Endothelial cell of umbilical vein (primary cell): ENCODE measurements around the gene VSTM2B. TPM values are rescaled to one million over a fixed set of nuclear protein-coding genes. Genes with fewer than 3 reads are reported as not detected.

ENCODE experiments used
- BruUV-seq: library from RNA; stranded (reverse); fragments of 400-500 nt; replicated peaks from 2 replicates; lab custom pipeline; 2021; lab: Mats Ljungman, UMichigan
- CTCF ChIA-PET: fragments of 300-600, 350-600 bp; sonication (Branson Sonifier 250); formaldehyde crosslinking; loops from one replicate; lab custom pipeline; 2021; ENCODE audit warnings: antibody characterized with exemption, inconsistent platforms; lab: Charles Lee
- POLR2A ChIA-PET: fragments of 300-600, 350-600 bp; sonication (Branson Sonifier 250); formaldehyde crosslinking; loops from one replicate; lab custom pipeline; 2021; ENCODE audit warnings: antibody characterized with exemption, inconsistent platforms; lab: Charles Lee
- DNase-seq: peaks from one replicate; pipeline ENCODE4 v3.0.0-alpha.2; 2011; ENCODE audit warnings: low read depth, low spot score
- FAIRE-seq: peaks from 2 replicates; lab custom pipeline; 2011; peaks lifted over from hg19 to GRCh38; lab: Jason Lieb, UNC
- H2AFZ ChIP-seq: 2 replicates; pipeline ENCODE4 v1.6.0; 2012; ENCODE audit warnings: low read depth, low read length, control low read depth, inconsistent platforms
- H3K27ac ChIP-seq: 2 replicates; pipeline ENCODE4 v1.5.1; 2011; ENCODE audit warnings: low read depth, mild to moderate bottlenecking, control low read depth, low read length, moderate library complexity; ENCODE audit not compliant: insufficient read depth
- H3K27me3 ChIP-seq, 2 experiments: 2 replicates each; pipeline versions ENCODE4 v1.6.0 to v1.6.1; 2011; ENCODE audit warnings: low read length in 2 of 2, mixed read lengths in 1 of 2; ENCODE audit not compliant: control insufficient read depth in 2 of 2, insufficient read depth in 2 of 2
- H3K36me3 ChIP-seq, 2 experiments: 2 replicates in 1 of 2; 3 replicates in 1 of 2; pipeline ENCODE4 v1.5.1; 2011; ENCODE audit warnings: low read length in 2 of 2, mild to moderate bottlenecking in 1 of 2, moderate library complexity in 1 of 2; ENCODE audit not compliant: control insufficient read depth in 2 of 2, insufficient read depth in 2 of 2; ENCODE audit errors: extremely low read depth in 1 of 2
- H3K4me1 ChIP-seq: 3 replicates; pipeline ENCODE4 v1.5.1; 2011; ENCODE audit warnings: mild to moderate bottlenecking, low read length; ENCODE audit not compliant: control insufficient read depth, insufficient read depth; ENCODE audit errors: extremely low read depth
- H3K4me2 ChIP-seq: 2 replicates; pipeline ENCODE4 v1.6.1; 2011; ENCODE audit warnings: low read length, control low read depth, mixed read lengths; ENCODE audit not compliant: insufficient read depth
- H3K4me3 ChIP-seq, 3 experiments: fragments of 200-600 bp in 1 of 3; sonication (generic), shearing (Covaris generic) in 1 of 3; replicated peaks in 1 of 3; 2 replicates each; pipeline ENCODE4 v1.5.1; 2011 to 2016; ENCODE audit warnings: control low read depth in 3 of 3, low read length in 3 of 3, mild to moderate bottlenecking in 2 of 3, inconsistent platforms in 1 of 3, low read depth in 1 of 3, moderate library complexity in 1 of 3; ENCODE audit not compliant: insufficient read depth in 1 of 3
- H3K79me2 ChIP-seq: 2 replicates; pipeline ENCODE4 v1.6.0; 2012; ENCODE audit warnings: low read length, inconsistent platforms; ENCODE audit not compliant: control insufficient read depth, insufficient read depth
- H3K9ac ChIP-seq: replicated peaks from 2 replicates; pipeline ENCODE3; 2011; ENCODE audit warnings: low read length, control low read depth; ENCODE audit not compliant: insufficient read depth; ENCODE audit errors: extremely low read depth
- H3K9me1 ChIP-seq: replicated peaks from 3 replicates; pipeline ENCODE4 v1.6.0; 2011; ENCODE audit warnings: mild to moderate bottlenecking, low read length; ENCODE audit not compliant: control insufficient read depth, insufficient read depth; ENCODE audit errors: extremely low read depth
- H3K9me3 ChIP-seq: replicated peaks from 2 replicates; pipeline ENCODE4 v1.5.1; 2012; ENCODE audit warnings: low read length, inconsistent platforms; ENCODE audit not compliant: control insufficient read depth, insufficient read depth
- H4K20me1 ChIP-seq: replicated peaks from 2 replicates; pipeline ENCODE3; 2011; ENCODE audit warnings: mild to moderate bottlenecking, low read length; ENCODE audit not compliant: control insufficient read depth, insufficient read depth; ENCODE audit errors: extremely low read depth
- CTCF ChIP-seq, 2 donors: IDR thresholded peaks; 1 replicate in 1 of 2; 2 replicates in 1 of 2; pipeline ENCODE4 v1.5.1; 2011; ENCODE audit warnings: low read length in 2 of 2, mild to moderate bottlenecking in 2 of 2, moderate library complexity in 2 of 2, control low read depth in 1 of 2, inconsistent platforms in 1 of 2, low read depth in 1 of 2; ENCODE audit not compliant: insufficient read depth in 1 of 2; ENCODE audit errors: extremely low read depth in 1 of 2
- EZH2 ChIP-seq: IDR thresholded peaks from 2 replicates; pipeline ENCODE4 v1.6.1; 2012; ENCODE audit warnings: borderline replicate concordance, low read depth, mild to moderate bottlenecking, moderate library complexity, low read length, inconsistent platforms; ENCODE audit not compliant: severe bottlenecking
- FOS ChIP-seq: IDR thresholded peaks from 2 replicates; pipeline ENCODE4 v1.6.1; 2011; ENCODE audit warnings: mild to moderate bottlenecking, low read length, moderate library complexity, borderline replicate concordance; ENCODE audit not compliant: insufficient read depth
- GATA2 ChIP-seq: IDR thresholded peaks from 2 replicates; pipeline ENCODE4 v1.7.0; 2011; ENCODE audit warnings: low read depth, mild to moderate bottlenecking, moderate library complexity, mixed read lengths, low read length; ENCODE audit not compliant: insufficient read length, insufficient read depth
- JUN ChIP-seq: IDR thresholded peaks from 2 replicates; pipeline ENCODE4 v1.6.1; 2011; ENCODE audit warnings: borderline replicate concordance, low read depth; ENCODE audit not compliant: insufficient read length, insufficient read depth
- MAX ChIP-seq: IDR thresholded peaks from 2 replicates; pipeline ENCODE4 v1.6.1; 2011; ENCODE audit not compliant: insufficient read depth, insufficient read length
- MYC ChIP-seq: IDR thresholded peaks from one replicate; pipeline ENCODE4 v1.6.1; 2011; ENCODE audit warnings: mild to moderate bottlenecking, low read depth, low read length
- POLR2A ChIP-seq: IDR thresholded peaks from 2 replicates; pipeline ENCODE4 v1.6.1; 2012; ENCODE audit warnings: low read depth, mild to moderate bottlenecking, control low read depth, low read length
- POLR2AphosphoS5 ChIP-seq: IDR thresholded peaks from 2 replicates; pipeline ENCODE4 v1.6.1; 2012; ENCODE audit warnings: low read depth, mild to moderate bottlenecking, control low read depth, low read length, moderate library complexity; ENCODE audit not compliant: insufficient read depth
- dilution Hi-C: fragments of 300-500 bp; cut with MboI; formaldehyde crosslinking; loops from one replicate; pipeline ENCODE4 v1.15.0; 2019; ENCODE audit warnings: low sequenced_read_pairs; ENCODE audit not compliant: extremely low pct_ligation_motif_present
- intact Hi-C: fragments of 100-400 bp; cut with micrococcal nuclease; formaldehyde crosslinking; loops from one replicate; pipeline ENCODE4 v1.10.0; 2022
- polyA plus RNA-seq, 4 experiments: library from polyadenylated mRNA; depleted of rRNA in 3 of 4; stranded (reverse) in 3 of 4; unstranded in 1 of 4; fragments of >200 nt; gene quantifications; 2 replicates each; pipeline versions ENCODE4 v1.2.1 to v1.2.3, GENCODE V29; 2011 to 2012; ENCODE audit warnings: missing spikeins in 1 of 4
- total RNA-seq: library from RNA; stranded (reverse); gene quantifications from 2 replicates; pipeline ENCODE4 v1.2.3, GENCODE V29; 2021

The VSTM2B gene
- total and polyA plus RNA-seq, 2 donors (not counting 3 experiments of a cell fraction or from before 2014, with no cell fraction given) = not detected

DNA sequence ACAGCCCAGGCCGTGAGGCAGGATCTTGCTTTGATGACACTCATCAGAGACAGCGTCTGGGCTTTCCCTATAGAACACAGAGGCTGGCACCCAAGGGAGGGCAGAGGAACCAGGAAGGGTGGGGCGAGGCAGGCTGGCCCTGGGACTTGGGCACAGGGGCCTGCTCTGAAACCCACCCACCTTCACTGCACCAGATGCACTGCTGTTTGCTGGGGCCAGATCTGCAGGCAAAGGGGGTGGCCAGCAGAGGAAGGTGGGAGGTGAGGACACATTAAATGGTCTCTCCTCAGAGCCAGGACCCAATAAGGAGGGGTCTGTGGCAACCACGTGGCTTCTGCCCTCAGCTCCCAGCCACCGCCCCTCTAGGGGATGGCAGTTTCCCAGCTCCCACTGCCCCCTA lies 6.6 kb upstream of the VSTM2B start:
- Histone ChIP-seq H3K79me2 (no peaks in the 10 kb centered on the region), H3K4me3 (no peak overlapping the region), H4K20me1 (no peaks in the 10 kb centered on the region), H3K27me3 (peaks cover 1% of the 10 kb centered on the region in 2 experiments), H3K9me1 (no peaks in the 10 kb centered on the region), H2AFZ (no peak overlapping the region), H3K9ac (no peak overlapping the region), H3K4me2 (no peak overlapping the region), H3K4me1 (no peaks in the 10 kb centered on the region), H3K27ac (no peak overlapping the region), H3K9me3 (no peaks in the 10 kb centered on the region), H3K36me3 (no peaks in the 10 kb centered on the region)
- no TSS peak for BruUV-seq
- dilution Hi-C loops (no loop called here), intact Hi-C loops (no loop called here)
- ChIA-PET POLR2A (no interaction called here), CTCF (no interaction called here)
- DNase-seq (no peak), FAIRE-seq (no peak)
- TF ChIP-seq CTCF (IDR thresholded peaks at IDR 0.05; ENCODE audit: extremely low read depth in 1 of 2, insufficient read depth in 1 of 2, low read depth in 1 of 2, low read length in 2 of 2) (no peak), MYC (no peak), MAX (no peak), GATA2 (no peak), JUN (no peak), EZH2 (no peak), FOS (no peak), POLR2AphosphoS5 (no peak), POLR2A (no peak)
